ENCODE results near the gene COX17.
"Not testable (repeated sequence)": the region's sequence is repeated elsewhere in the genome, so short reads cannot be mapped to it uniquely, and the experiment has no call there.

Gene COX17
- long read RNA-seq, donor 1, transcript COX17-201 (3 exons, 684 nt) = major isoform, 96 of 98 reads
- long read RNA-seq, donor 1, partial matches to known transcripts = 0 of 98 reads
- long read RNA-seq, donor 1, other reads (novel, unspliced or antisense) = 0 of 98 reads
- long read RNA-seq, donor 2, transcript COX17-201 (3 exons, 684 nt) = major isoform, 74 of 81 reads
- long read RNA-seq, donor 2, partial matches to known transcripts = 0 of 81 reads
- long read RNA-seq, donor 2, other reads (novel, unspliced or antisense) = 5 of 81 reads
- long read RNA-seq, donor 3, transcript COX17-201 (3 exons, 684 nt) = major isoform, 37 of 38 reads
- long read RNA-seq, donor 3, partial matches to known transcripts = 0 of 38 reads
- long read RNA-seq, donor 3, other reads (novel, unspliced or antisense) = 0 of 38 reads
- long read RNA-seq, donor 4, transcript COX17-201 (3 exons, 684 nt) = major isoform, 55 of 62 reads
- long read RNA-seq, donor 4, partial matches to known transcripts = 0 of 62 reads
- long read RNA-seq, donor 4, other reads (novel, unspliced or antisense) = 5 of 62 reads
- long read RNA-seq, donor 5, transcript COX17-201 (3 exons, 684 nt) = major isoform, 72 of 83 reads
- long read RNA-seq, donor 5, partial matches to known transcripts = 0 of 83 reads
- long read RNA-seq, donor 5, other reads (novel, unspliced or antisense) = 8 of 83 reads
- long read RNA-seq, donor 6, transcript COX17-201 (3 exons, 684 nt) = major isoform, 68 of 70 reads
- long read RNA-seq, donor 6, partial matches to known transcripts = 0 of 70 reads
- long read RNA-seq, donor 6, other reads (novel, unspliced or antisense) = 0 of 70 reads
- long read RNA-seq, donor 7, transcript COX17-201 (3 exons, 684 nt) = major isoform, 95 of 99 reads
- long read RNA-seq, donor 7, partial matches to known transcripts = 0 of 99 reads
- long read RNA-seq, donor 7, other reads (novel, unspliced or antisense) = 0 of 99 reads
- long read RNA-seq, donor 8, transcript COX17-201 (3 exons, 684 nt) = major isoform, 61 of 69 reads
- long read RNA-seq, donor 8, partial matches to known transcripts = 0 of 69 reads
- long read RNA-seq, donor 8, other reads (novel, unspliced or antisense) = 6 of 69 reads

DNA sequence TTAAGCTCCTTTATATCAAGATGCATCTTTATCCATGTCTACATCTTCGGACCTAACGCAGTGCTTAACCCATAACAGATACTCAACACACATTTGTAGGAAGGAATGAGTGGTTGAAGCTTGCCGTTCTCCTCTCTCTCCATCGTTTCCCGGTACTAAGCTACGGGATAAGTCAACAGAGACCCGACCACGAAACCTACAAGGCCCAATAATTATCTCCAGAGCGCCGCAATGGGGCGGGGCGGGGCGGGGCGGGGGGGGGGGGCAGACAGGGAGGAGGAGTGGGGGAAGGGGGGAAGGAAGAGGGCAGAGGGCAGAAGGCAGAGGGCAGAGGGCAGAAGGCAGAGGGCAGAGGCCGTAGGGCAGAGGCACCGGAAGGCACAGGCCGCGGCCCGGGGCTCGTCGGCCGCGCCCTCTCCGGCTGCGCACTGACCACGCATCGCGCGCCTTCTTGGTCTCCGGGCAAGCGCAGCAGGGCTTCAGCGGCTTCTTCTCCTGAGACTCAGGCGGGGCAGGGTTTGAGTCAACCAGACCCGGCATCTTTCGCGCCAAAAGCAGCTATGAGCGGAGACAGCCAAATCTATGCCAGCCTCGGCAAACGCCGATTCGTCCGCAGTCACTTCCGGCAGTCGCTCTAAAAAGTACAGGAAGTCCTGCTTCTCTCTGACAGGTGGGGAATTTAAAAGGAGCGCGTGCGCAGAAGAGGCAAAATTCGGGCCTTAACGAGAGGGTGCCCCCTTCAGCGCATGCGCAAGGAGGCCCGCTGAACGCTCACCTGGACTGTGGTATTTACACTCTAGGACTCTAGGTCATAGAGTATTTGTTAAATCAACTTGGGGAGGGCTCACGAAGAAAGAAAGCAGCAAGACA is at the start of gene COX17:
TSS of gene COX17 (minus strand) at position 636 of the 870 bp plus-strand sequence. CDS start at position 540, 96 bp downstream.
- DNase-seq = peak; percentile 88

DNA sequence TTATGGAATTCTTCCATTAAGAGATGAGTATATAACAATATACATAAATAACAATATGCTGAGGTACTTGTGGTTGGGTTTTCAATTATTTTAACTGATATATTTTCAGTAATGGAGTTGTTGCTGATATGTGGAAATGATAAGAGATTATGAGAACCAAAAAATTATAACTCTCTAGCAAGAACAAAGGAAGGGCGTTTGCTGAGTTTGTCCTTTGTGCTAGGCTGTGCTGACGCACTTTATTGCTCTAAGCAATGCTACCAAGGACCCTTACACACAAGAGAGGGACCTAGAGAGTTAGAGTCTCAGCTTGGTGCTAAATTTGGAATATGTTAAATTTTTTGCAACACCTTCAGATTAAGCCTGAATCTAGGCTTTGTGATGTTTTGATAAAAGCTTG is 49.7 kb upstream of the COX17 start:
- DNase-seq = no peak

GRCh38 chr3:119723022-119723421 is 45.8 kb upstream of the COX17 start:
- no peak for DNase-seq

- DNase-seq = no peak
Observed at GRCh38 chr3:119717520-119717919, 40.3 kb upstream of the COX17 start.

DNA sequence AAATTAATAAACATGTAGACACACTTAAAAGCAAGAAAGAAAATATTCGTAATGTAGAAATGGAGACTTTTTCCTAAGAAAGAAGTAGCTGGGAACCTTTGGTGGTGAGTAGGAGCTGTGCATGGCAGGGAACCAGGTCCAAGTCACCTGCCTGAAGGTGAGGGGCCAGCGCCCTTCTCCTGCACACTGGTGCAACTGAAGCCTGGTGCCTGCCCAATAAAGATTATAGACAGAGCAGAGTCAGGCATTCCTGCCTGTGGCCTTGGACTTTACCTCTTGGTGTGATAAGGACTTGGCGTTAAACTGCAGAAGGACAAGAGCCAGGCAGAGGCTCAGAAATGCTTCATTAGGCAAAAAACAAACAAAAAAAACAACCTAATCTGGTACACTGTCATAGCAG is 39.8 kb upstream of the COX17 start:
- DNase-seq = no peak

DNA sequence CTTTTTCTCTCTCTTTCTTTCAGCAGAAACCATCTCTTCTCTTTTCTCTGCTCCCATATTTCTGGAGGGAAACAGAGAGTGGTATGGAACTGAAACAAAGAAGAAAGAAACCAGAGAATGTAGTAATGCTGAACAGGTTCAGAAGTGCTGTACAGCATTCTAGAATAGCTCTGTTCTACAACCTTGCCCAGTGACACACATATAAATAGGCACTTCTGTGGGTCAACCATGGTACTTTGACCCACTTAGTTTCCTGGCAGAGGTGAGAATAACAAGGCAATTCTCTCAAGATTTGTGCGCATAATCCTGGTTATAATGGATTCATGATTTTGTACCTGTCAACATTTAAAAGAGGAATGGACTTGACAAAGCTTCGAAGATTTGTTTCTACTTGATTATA is 37.9 kb upstream of the COX17 start:
- DNase-seq = no peak

DNA sequence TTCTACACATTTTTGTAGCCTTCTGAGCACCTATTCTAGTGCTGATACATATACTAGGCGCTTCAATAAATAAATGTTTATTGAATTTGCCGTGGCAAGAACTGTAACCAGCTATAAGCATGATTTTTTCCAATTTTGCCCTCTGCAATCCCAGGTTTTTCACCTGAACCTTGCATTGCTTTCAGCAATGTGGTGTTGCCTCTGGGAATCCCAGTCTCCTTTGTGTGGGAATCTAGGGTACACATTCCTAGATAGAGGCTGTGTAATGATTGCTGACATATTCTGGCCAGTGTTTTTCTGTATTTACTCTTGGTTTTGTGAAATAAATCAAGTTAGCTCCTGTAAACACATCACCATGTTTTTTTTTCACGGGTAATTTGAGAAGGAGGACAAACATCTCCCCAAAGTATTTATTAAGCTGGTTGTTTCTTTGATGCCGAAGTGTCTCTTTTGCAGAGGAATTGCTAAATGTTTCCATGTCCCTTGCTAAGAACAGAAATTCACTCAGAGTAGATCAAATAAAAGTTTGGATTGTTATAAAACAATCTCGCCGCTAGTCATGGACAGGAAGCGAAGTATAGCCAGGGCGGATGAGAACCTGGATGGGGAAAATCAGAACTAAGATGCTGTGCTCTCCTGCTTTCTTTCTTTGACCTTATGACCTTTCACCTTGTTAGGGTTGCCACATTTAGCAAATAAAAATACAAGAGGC is 26.8 kb upstream of the COX17 start:
- peak; percentile 52 for DNase-seq

GRCh38 chr3:119702530-119703527 is 25.6 kb upstream of the COX17 start, which contains the start of gene CFAP91:
TSS of gene CFAP91 (plus strand) at chr3:119703022. CDS start at chr3:119703099, 77 bp downstream.
- DNase-seq = peak; percentile 79

- no peak for DNase-seq
Observed at GRCh38 chr3:119700920-119701734, 23.9 kb upstream of the COX17 start.

DNA sequence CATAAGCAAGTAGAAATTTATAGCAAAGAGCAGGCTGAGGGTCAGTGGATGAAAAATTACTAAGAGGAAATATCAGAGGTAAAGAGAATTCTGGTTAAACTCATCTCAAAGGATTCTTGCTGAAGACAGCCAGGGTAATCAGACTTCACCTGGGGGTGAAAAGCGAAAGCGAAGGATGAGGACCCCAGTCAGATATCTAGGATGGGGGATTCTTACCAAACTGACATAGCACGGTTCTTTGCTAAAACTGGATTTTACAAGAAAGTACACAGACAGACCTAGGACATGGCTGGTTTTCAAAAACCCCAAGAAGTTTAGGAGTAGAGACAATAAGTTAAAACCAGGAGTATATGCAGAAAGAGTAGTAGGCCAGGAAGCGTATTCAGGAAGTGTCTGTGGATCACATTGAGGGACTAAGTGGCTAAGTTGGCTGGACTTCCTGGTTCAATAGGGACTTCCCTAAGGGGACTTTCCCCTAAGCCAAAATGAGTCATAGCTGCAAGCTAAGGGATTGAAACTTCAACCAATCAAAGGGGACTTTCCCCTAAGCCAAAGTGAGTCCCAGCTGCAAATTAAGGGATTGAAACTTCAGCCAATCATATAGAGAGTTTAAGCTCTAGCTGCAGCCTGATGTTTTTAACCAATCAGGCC is 23.2 kb upstream of the COX17 start:
- DNase-seq = no peak

- DNase-seq = no peak
Observed at GRCh38 chr3:119697394-119697793, 20.2 kb upstream of the COX17 start.

DNA sequence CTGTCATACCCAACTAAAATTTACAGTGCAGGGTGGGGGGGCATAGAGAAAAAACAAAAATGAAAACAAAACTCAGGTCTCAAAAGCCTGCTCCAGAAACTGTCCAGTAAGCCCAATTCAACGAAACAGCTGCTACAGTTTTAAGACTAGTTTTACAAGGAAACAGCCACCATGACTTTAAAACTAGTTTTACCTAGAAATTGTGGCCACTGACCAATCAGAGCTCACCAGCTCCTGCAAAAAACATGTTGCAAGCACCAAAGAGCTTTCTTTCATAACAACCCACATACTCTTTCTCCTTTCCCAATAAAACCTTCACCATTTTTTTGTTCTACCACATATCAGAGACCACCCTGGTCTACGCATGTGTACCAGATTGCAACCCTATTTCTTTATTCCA is 18.3 kb upstream of the COX17 start:
- DNase-seq = no peak

DNA sequence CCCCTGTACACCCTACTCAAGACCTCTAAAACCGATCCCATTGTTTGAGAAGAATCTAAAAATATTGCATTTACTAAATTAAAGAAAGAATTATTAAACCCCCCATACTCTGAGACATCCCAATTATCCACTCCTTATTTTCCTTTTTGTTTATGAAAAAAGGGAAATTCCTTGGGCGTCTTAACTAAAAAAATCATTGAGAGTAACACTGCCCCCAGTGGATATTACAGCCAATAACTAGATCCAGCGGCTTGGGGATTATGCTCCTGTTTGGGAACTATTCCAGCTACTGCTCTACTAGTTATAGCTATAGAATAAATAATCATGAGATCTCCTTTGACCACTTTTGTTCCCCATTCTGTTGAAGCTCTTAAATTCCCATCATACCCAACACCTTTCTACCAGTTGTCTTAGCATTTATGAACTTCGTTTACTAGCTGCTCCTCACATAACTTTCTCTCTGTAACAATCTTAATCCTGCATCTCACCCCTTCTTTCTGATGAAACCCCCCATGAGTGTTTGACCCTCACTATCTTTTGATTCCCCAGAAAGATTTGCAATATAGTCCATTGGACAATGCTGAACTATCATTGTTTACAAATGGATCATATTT is 12.9 kb upstream of the COX17 start:
- DNase-seq = no peak

DNA sequence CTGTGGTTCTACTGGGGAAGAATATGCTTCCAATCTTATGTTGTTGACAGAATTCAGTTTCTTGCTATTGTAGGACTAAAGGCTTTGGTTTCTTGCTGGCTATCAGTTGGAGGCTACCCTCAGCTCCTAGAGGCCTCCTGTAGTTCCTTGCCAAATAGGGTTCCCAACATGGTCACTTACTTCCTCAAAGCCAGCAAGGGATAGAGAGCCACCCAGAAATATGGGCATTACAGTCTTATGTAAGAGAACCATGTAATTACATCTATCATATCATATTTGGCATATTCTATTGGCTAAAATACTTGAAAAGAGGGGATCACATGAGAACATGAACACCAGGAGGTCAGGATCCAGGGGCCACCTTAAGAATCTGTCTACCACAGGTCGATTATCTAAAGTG is 6.2 kb upstream of the COX17 start:
- DNase-seq = no peak

DNA sequence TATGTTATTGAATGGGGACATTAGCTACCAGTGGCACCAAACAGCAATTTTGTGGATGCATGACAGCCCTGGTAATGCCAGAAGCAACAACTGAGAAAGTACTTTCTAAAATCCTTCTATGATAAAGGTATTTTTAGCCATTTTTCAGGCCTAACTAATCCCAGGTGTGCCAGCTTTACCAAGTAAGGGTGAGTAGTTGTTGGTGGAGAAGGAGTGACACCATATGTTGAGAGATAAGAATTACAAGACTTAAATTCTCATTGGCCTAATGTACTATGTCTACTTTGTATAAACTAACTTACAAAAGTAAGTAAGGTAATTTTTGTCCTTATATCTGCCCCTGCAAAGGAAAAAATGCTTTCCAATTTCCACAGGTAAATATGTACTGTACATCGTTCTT is 4.1 kb upstream of the COX17 start:
- DNase-seq = no peak

- no peak for DNase-seq
Observed at GRCh38 chr3:119679874-119680273, 2.7 kb upstream of the COX17 start.

- not testable (repeated sequence) for DNase-seq
Observed at GRCh38 chr3:119678209-119678608, 1.0 kb upstream of the COX17 start.

GRCh38 chr3:119677641-119677934 is 382 bp upstream of the COX17 start:
- DNase-seq = no peak
